Thyroid gland (tissue), 4 donors: ENCODE data around the gene GJB5. TPM values are rescaled to one million over a fixed set of nuclear protein-coding genes. Genes with fewer than 3 reads are reported as not detected.
A peak's percentile ranks its signal among the peaks of the same experiment; 100 is the strongest.

ENCODE experiments used
- DNase-seq, 2 donors: peaks; one replicate each; pipeline ENCODE4 v3.0.0-alpha.2; 2019
- H3K27ac ChIP-seq, 3 donors: fragments of 200-600 bp; sonication (generic); 1 replicate in 2 of 3; 2 replicates in 1 of 3; pipeline ENCODE4 v1.5.1; 2016 to 2019; ENCODE audit warnings: mild to moderate bottlenecking in 1 of 3, moderate library complexity in 1 of 3
- H3K27me3 ChIP-seq: fragments of 200-600 bp; sonication (generic); one replicate; pipeline ENCODE4 v1.5.1; 2019
- H3K36me3 ChIP-seq, 2 donors: fragments of 200-600 bp; sonication (generic); one replicate each; pipeline ENCODE4 v1.5.1; 2016 to 2019
- H3K4me1 ChIP-seq, 2 donors: fragments of 200-600 bp; sonication (generic); one replicate each; pipeline ENCODE4 v1.5.1; 2017 to 2019
- H3K4me3 ChIP-seq, 3 donors: fragments of 200-600 bp; sonication (generic); replicated peaks in 1 of 3; 1 replicate in 2 of 3; 2 replicates in 1 of 3; pipeline ENCODE4 v1.5.1; 2016; ENCODE audit warnings: mild to moderate bottlenecking in 1 of 3
- H3K9me3 ChIP-seq: fragments of 200-600 bp; sonication (generic); one replicate; pipeline ENCODE4 v1.5.1; 2017
- CTCF ChIP-seq, 6 experiments: fragments of 200-600 bp in 3 of 6; fragments of 450-650 bp in 3 of 6; sonication (generic) in 3 of 6; IDR thresholded peaks; one replicate each; pipeline ENCODE4 v1.5.1; 2016 to 2019; ENCODE audit warnings: antibody characterized with exemption in 6 of 6, mild to moderate bottlenecking in 2 of 6, inconsistent platforms in 1 of 6, moderate library complexity in 1 of 6
- POLR2A ChIP-seq, 2 donors: fragments of 450-650 bp; IDR thresholded peaks; one replicate each; pipeline ENCODE4 v1.6.1; 2017; ENCODE audit warnings: antibody characterized with exemption in 2 of 2, mild to moderate bottlenecking in 2 of 2, moderate library complexity in 1 of 2
- WGBS, 2 donors: methylation state at CpG; one replicate each; pipeline ENCODE4 v1.1.5; 2017; 5-methylcytosine and 5-hydroxymethylcytosine counted together
- intact Hi-C: fragments of 100-400 bp; cut with DNase I; formaldehyde crosslinking; loops from one replicate; pipeline ENCODE4 v1.15.1; 2023
- total RNA-seq, 4 donors: library from RNA; depleted of rRNA; stranded (reverse); fragments of >200 nt; gene quantifications; one replicate each; pipeline ENCODE4 v1.2.3, GENCODE V29; 2016

The GJB5 gene
- total RNA-seq, 4 donors from 2014 or later: not detected

DNA sequence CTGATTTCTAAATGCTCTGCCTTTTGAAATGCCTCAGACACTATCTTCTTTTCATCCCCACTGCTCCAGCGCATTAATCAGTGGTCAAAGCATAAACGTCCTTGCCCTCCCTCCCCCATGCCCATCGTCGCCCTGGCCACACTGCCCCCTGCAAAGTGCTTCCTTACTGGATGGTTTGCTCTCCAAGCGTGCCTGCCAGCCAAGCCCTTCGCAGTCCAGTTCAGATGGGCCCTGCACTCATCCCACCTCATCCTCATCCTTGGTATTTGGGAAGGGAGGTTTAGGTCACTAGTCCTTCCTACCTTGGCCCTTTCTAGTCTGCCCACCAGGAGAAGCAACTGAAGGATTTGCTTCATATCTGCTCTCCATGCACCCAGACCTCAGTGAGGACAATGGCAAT lies 41.1 kb downstream of the GJB5 start:
- DNase-seq: no peak
- Histone ChIP-seq H3K9me3 (no peaks in the 10 kb centered on the region), H3K4me1 (peaks cover 9 to 23% of the 10 kb centered on the region in 2 donors), H3K36me3 (no peaks in the 10 kb centered on the region), H3K4me3 (peak overlapping the region in 1 of 3 donors; percentile 12), H3K27ac (peak overlapping the region in 1 of 3 donors; percentile 21), H3K27me3 (no peaks in the 10 kb centered on the region)
- 72 to 80% methylated on average over 6 of the region's 6 CpGs for WGBS, 2 donors
- no peak for TF ChIP-seq POLR2A (IDR thresholded peaks at IDR 0.05)
- no peak for TF ChIP-seq CTCF (IDR thresholded peaks at IDR 0.05)
- intact Hi-C loops: no loop called here

- peaks cover 9 to 20% of the 10 kb centered on the region in 2 donors for H3K4me1 ChIP-seq
- no peak for DNase-seq
- no peaks in the 10 kb centered on the region for H3K27me3 ChIP-seq
- intact Hi-C loops: no loop called here
- TF ChIP-seq POLR2A (IDR thresholded peaks at IDR 0.05) (no peak), CTCF (IDR thresholded peaks at IDR 0.05) (no peak)
- H3K27ac ChIP-seq: peak overlapping the region in 1 of 3 donors; percentile 33
- 73 to 84% methylated on average over 6 of the region's 6 CpGs for WGBS, 2 donors
- H3K9me3 ChIP-seq: no peaks in the 10 kb centered on the region
- no peak overlapping the region for H3K4me3 ChIP-seq
- no peaks in the 10 kb centered on the region for H3K36me3 ChIP-seq
Measured at GRCh38 chr1:34796990-34797389, 42.1 kb downstream of the GJB5 start.

DNA sequence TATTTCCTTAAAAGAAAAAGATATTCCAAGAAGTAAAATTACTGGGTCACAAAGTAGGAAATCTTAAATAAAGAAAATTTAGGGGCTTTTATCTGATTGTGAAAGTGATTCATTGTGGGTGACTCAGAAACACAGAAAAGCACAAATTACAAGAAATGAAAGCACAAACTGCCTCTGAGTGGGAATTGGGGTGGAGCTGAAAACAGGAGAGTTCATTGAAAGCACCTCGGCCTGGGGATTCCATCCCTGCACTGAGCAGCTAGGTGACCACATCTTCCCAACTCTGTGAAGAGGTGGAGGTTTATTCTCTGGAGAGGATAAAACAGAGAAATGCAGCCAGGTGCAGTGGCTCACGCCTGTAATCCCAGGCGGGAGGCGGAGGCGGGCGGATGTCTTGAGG lies 45.4 kb downstream of the GJB5 start:
- intact Hi-C loops: no loop called here
- no peaks in the 10 kb centered on the region for H3K9me3 ChIP-seq
- no peaks in the 10 kb centered on the region for H3K36me3 ChIP-seq
- DNase-seq: no peak
- H3K27ac ChIP-seq: no peak overlapping the region
- no peaks in the 10 kb centered on the region for H3K27me3 ChIP-seq
- 85 to 96% methylated on average over 6 of the region's 6 CpGs for WGBS, 2 donors
- H3K4me1 ChIP-seq: no peaks in the 10 kb centered on the region
- H3K4me3 ChIP-seq: no peak overlapping the region
- TF ChIP-seq POLR2A (IDR thresholded peaks at IDR 0.05) (no peak), CTCF (IDR thresholded peaks at IDR 0.05) (no peak)

DNA sequence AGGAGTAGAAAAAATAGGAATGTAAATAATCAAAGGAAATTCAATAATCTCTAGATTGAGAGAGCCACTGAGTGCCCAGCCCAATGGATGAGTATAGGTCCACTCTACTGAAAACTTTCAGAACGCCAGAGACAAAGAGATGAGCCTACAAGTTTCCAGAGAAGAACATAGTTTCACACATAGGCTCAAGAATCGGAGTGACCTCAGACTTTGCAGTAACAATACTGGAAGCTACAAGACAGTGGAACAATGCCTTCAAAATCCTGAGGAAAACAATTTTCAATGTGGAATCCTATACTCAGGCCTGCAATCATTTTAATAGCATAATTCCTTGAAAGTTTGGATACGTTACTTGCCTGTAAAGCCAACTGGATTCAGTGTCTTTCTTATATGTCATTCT lies 48.9 kb downstream of the GJB5 start:
- Histone ChIP-seq H3K9me3 (no peaks in the 10 kb centered on the region), H3K4me1 (no peaks in the 10 kb centered on the region), H3K36me3 (no peaks in the 10 kb centered on the region), H3K27me3 (no peaks in the 10 kb centered on the region), H3K4me3 (no peak overlapping the region), H3K27ac (no peak overlapping the region)
- no peak for DNase-seq
- intact Hi-C loops: no loop called here
- no peak for TF ChIP-seq CTCF (IDR thresholded peaks at IDR 0.05)
- TF ChIP-seq POLR2A (IDR thresholded peaks at IDR 0.05): no peak
- WGBS, 2 donors: 97 to 98% methylated on average over 3 of the region's 3 CpGs

- WGBS, 2 donors: 79 to 82% methylated on average over 3 of the region's 3 CpGs
- no peaks in the 10 kb centered on the region for H3K27me3 ChIP-seq
- no peak for TF ChIP-seq CTCF (IDR thresholded peaks at IDR 0.05)
- TF ChIP-seq POLR2A (IDR thresholded peaks at IDR 0.05): no peak
- no peak overlapping the region for H3K27ac ChIP-seq
- DNase-seq: no peak
- no peaks in the 10 kb centered on the region for H3K4me1 ChIP-seq
- no peaks in the 10 kb centered on the region for H3K36me3 ChIP-seq
- intact Hi-C loops: no loop called here
- no peaks in the 10 kb centered on the region for H3K9me3 ChIP-seq
- no peak overlapping the region for H3K4me3 ChIP-seq
Measured at GRCh38 chr1:34806396-34806795, 51.5 kb downstream of the GJB5 start.

Other genes with a start within 250 kb of the GJB5 start
- gene GJB4, start 4.7 kb downstream of the GJB5 start, total RNA-seq: not detected
- under 1 TPM in 2 of 4 donors, not detected in 2; 0.49 to 0.54 TPM for gene GJB3, start 26.2 kb downstream of the GJB5 start, total RNA-seq
- 10 to 100 TPM; 11.0 to 22.7 (median 18.8) TPM for gene GJA4, start 38.0 kb downstream of the GJB5 start, total RNA-seq
- 10 to 100 TPM; 26.5 to 32.8 (median 29.8) TPM for gene SMIM12, start 104.7 kb downstream of the GJB5 start, total RNA-seq
- gene DLGAP3, start 174.6 kb downstream of the GJB5 start, total RNA-seq: under 1 TPM in 2 of 4 donors, not detected in 2; 0.22 to 0.67 TPM
- 100 to 1,000 TPM in 1 of 4 donors, 10 to 100 TPM in 3; 50.1 to 123 (median 67.0) TPM for gene TMEM35B, start 230.3 kb downstream of the GJB5 start, total RNA-seq